HG02884 (cell line): ENCODE data around the gene FKBP14.
"Not testable (repeated sequence)": the region's sequence is repeated elsewhere in the genome, so short reads cannot be mapped to it uniquely, and the experiment has no call there.

Experiments
- ATAC-seq: cut with Tn5 transposase; IDR thresholded peaks from one replicate; pipeline ENCODE4 v1.9.1; 2021; ENCODE audit warnings: mild to moderate bottlenecking, moderate library complexity; ENCODE audit not compliant: unreplicated experiment

The FKBP14 gene

GRCh38 chr7:29961611-29962010 is 64.9 kb downstream of the FKBP14 start:
- ATAC-seq, result not testable (repeated sequence)
